Ectodermal cell (in vitro differentiated cells): ENCODE data around the gene ENKUR.
"Not testable (repeated sequence)": the region's sequence is repeated elsewhere in the genome, so short reads cannot be mapped to it uniquely, and the experiment has no call there.

Experiments used
- H3K27ac ChIP-seq: 2 replicates; pipeline ENCODE4 v1.7.0; 2013; ENCODE audit warnings: mild to moderate bottlenecking, low read depth, low read length; ENCODE audit not compliant: insufficient read depth, poor library complexity, severe bottlenecking
- H3K27me3 ChIP-seq: 2 replicates; pipeline ENCODE4 v1.7.0; 2013; ENCODE audit warnings: mild to moderate bottlenecking, low read length; ENCODE audit not compliant: insufficient read depth, control insufficient read depth, poor library complexity, severe bottlenecking
- H3K36me3 ChIP-seq: one replicate; pipeline ENCODE4 v1.7.0; 2013; ENCODE audit warnings: low read length; ENCODE audit not compliant: control insufficient read depth, insufficient read depth
- H3K4me1 ChIP-seq: one replicate; pipeline ENCODE4 v1.7.0; 2013; ENCODE audit warnings: low read length; ENCODE audit not compliant: control insufficient read depth, insufficient read depth
- H3K4me3 ChIP-seq: 2 replicates; pipeline ENCODE4 v1.7.0; 2013; ENCODE audit warnings: low read depth, low read length, control low read depth; ENCODE audit not compliant: insufficient read depth
- H3K9me3 ChIP-seq: 2 replicates; pipeline ENCODE4 v1.7.0; 2013; ENCODE audit warnings: mild to moderate bottlenecking, low read length, moderate library complexity; ENCODE audit not compliant: control insufficient read depth
- WGBS, 2 experiments: methylation state at CpG; one replicate each; pipeline ENCODE4 v1.1.7; 2013; ENCODE audit warnings: missing lambda C conversion rate in 2 of 2; 5-methylcytosine and 5-hydroxymethylcytosine counted together

The ENKUR gene

GRCh38 chr10:24965051-24965450 lies 50.9 kb downstream of the ENKUR start:
- H3K4me1 ChIP-seq: peaks cover 1% of the 10 kb centered on the region
- H3K9me3 ChIP-seq: no peaks in the 10 kb centered on the region
- WGBS, 2 experiments: 97 to 100% methylated on average over 3 of the region's 3 CpGs
- no peaks in the 10 kb centered on the region for H3K36me3 ChIP-seq
- H3K4me3 ChIP-seq: no peak overlapping the region
- H3K27me3 ChIP-seq: no peaks in the 10 kb centered on the region
- no peak overlapping the region for H3K27ac ChIP-seq

DNA sequence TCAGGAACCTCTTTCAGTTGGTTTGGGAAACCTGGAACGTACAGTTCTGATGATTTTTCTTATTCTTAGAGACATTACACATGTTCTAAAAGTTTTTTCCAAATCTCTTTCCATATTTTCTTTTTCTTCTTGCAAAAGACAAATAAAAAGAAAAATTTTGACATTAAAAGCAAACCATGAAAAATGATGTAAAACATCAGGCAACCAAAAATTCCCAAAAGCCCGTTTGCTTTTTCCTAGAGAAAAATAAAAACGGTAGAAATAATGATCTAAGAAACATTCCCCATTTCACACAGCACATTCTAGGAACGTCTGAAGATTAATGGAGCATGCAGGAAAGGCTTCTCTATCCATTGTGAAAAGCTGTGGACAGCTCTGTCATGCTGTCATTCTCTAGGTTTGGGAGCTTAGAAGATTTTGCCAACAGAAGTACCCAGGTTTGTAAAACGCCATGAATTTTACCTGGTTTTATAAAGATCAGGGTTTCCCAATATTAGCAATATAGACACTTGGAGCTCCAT lies 52.4 kb downstream of the ENKUR start:
- Histone ChIP-seq H3K27ac (no peak overlapping the region), H3K9me3 (no peaks in the 10 kb centered on the region), H3K36me3 (no peaks in the 10 kb centered on the region), H3K4me1 (peaks cover 8% of the 10 kb centered on the region), H3K4me3 (no peak overlapping the region), H3K27me3 (no peaks in the 10 kb centered on the region)
- WGBS, 2 experiments: 86 to 89% methylated on average over 5 of the region's 5 CpGs

- Histone ChIP-seq H3K4me1 (peaks cover 10% of the 10 kb centered on the region), H3K36me3 (no peaks in the 10 kb centered on the region), H3K9me3 (no peaks in the 10 kb centered on the region), H3K27me3 (no peaks in the 10 kb centered on the region), H3K4me3 (no peak overlapping the region), H3K27ac (no peak overlapping the region)
- WGBS, 2 experiments: 91 to 96% methylated on average over 2 of the region's 3 CpGs
Measured at GRCh38 chr10:24962995-24963394, 53.0 kb downstream of the ENKUR start.

DNA sequence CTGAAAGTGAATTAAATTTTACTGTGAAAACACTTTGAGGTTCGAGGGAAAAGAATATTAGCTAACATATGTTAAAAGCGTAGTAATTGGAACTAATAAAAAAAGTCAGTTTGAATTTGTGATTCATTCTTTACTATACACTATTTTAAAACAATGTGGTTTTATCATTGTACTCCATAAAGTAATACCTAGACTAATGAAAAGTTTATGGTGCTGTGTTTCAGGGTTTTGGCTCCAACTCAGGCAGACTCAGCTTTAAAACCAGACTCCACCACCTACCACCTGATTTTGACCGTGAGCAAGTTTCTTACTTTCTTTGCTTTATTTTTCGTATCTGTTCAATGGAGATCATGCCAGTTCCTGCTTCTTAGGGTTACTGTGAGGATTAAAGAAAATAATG lies 54.4 kb downstream of the ENKUR start:
- Histone ChIP-seq H3K4me3 (no peak overlapping the region), H3K27me3 (no peaks in the 10 kb centered on the region), H3K36me3 (no peaks in the 10 kb centered on the region), H3K4me1 (peaks cover 10% of the 10 kb centered on the region), H3K27ac (no peak overlapping the region), H3K9me3 (no peaks in the 10 kb centered on the region)
- WGBS, 2 experiments: 91 to 98% methylated on average over 3 of the region's 4 CpGs

DNA sequence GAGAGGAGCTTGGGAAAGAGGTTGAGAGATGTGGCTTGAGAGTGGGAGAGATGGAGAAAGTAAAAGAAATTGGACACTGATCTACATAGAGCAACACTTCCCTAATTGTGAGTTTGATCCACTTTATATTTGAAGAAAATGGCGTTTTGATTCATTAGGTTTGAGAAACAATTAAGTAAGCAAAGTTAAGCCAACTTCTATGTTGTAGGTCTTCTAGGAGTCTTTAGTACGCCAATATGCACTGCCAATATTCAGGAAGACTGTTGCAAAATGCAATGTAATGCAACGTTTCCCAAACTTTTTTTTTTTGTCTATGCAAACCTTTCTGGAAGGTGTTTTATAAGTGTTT lies 56.6 kb downstream of the ENKUR start:
- H3K27ac ChIP-seq: no peak overlapping the region
- H3K4me3 ChIP-seq: no peak overlapping the region
- no peaks in the 10 kb centered on the region for H3K36me3 ChIP-seq
- no peaks in the 10 kb centered on the region for H3K27me3 ChIP-seq
- 60 to 62% methylated on average over 3 of the region's 3 CpGs for WGBS, 2 experiments
- peaks cover 10% of the 10 kb centered on the region for H3K4me1 ChIP-seq
- no peaks in the 10 kb centered on the region for H3K9me3 ChIP-seq

GRCh38 chr10:24958721-24959381 lies 57.1 kb downstream of the ENKUR start:
- H3K27ac ChIP-seq: no peak overlapping the region
- H3K4me1 ChIP-seq: peaks cover 10% of the 10 kb centered on the region
- WGBS, 2 experiments: 86 to 91% methylated on average over 5 of the region's 5 CpGs
- H3K4me3 ChIP-seq: no peak overlapping the region
- H3K36me3 ChIP-seq: no peaks in the 10 kb centered on the region
- H3K9me3 ChIP-seq: no peaks in the 10 kb centered on the region
- no peaks in the 10 kb centered on the region for H3K27me3 ChIP-seq

- Histone ChIP-seq H3K36me3 (no peaks in the 10 kb centered on the region), H3K27ac (no peak overlapping the region)
- WGBS, 2 experiments: 91 to 92% methylated on average over 2 to 4 of the region's 4 CpGs
Measured at GRCh38 chr10:24958091-24958720, 57.8 kb downstream of the ENKUR start.

DNA sequence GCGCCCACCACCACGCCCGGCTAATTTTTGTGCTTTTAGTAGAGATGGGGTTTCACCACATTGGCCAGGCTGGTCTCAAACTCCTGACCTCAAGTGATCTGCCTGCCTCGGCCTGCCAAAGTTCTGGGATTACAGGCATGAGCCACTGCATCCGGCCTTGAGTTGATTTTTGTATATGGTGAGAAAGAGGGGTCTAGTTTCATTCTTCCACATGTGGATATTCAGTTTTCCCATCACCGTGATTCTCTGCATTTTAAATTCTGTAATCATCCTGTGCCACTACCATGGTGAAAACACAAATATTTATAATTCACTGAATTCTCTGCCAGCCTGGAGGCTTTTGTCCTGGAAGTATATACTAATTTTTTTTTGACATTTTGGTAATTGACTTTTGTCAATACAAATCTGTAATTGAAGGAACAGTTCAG lies 58.3 kb downstream of the ENKUR start:
- H3K27me3 ChIP-seq, H3K27ac ChIP-seq, H3K36me3 ChIP-seq, H3K9me3 ChIP-seq, H3K4me3 ChIP-seq: not testable (repeated sequence)
- peaks cover 16% of the 10 kb centered on the region for H3K4me1 ChIP-seq
- WGBS, 2 experiments: 91 to 97% methylated on average over 6 of the region's 6 CpGs

More at GRCh38 chr10:24958091-24958720, 57.8 kb downstream of the ENKUR start:
- H3K4me1 ChIP-seq: peaks cover 13% of the 10 kb centered on the region
- no peaks in the 10 kb centered on the region for H3K9me3 ChIP-seq
- H3K4me3 ChIP-seq: no peak overlapping the region
- no peaks in the 10 kb centered on the region for H3K27me3 ChIP-seq

GRCh38 chr10:24953675-24954074 lies 62.3 kb downstream of the ENKUR start:
- Histone ChIP-seq H3K4me1 (peaks cover 26% of the 10 kb centered on the region), H3K27ac (no peak overlapping the region), H3K4me3 (no peak overlapping the region), H3K36me3 (no peaks in the 10 kb centered on the region), H3K9me3 (no peaks in the 10 kb centered on the region), H3K27me3 (no peaks in the 10 kb centered on the region)
- WGBS, 2 experiments: 85 to 87% methylated on average over 11 of the region's 11 CpGs

DNA sequence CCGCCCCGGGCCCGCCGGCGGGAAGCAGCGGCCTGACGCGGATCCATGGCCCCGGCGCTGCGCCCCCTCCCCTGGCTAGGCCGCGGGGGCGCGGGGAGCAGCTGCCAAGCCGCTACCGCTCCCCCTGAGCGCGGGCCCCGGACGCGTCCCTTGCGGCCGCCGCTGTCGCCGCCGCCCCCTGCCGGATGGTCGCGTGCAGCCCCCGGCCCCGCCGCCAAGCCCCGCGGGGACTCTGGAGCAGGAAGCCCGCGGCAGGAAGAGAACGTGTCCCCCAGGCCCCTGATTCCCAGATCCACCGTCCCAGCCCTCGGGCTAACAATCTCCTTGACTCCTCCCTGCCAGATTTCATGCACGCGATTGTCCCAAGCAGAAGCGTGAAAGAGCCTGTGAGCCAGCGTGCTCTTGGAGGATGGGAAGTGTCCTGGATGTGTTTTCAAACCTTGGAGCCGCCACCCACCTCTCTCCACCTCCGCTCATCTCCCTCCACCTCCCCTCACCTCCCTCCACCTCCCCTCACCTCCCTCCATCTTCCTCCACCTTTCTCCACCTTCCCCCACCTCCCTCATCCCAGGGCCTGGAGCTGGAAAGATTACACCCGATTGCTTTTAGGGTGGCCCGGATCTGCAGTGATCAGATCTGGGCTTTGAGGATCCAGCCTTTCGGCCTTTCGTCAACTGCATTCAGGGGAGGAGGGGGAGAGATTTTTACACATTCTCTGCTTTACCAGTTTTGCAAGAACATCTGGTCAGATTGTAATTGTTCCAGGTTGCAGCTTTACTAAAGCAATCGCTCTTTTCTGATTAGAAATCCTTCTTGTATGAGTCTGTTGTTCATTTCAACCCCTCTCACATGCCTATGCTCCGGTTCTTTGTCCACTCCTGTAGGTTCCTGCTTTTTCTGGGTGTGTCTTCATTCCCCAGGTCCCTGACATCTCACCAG lies 63.0 kb downstream of the ENKUR start:
- peak overlapping the region; percentile 87 for H3K27ac ChIP-seq
- WGBS, 2 experiments: 5% methylated on average over 53 of the region's 53 CpGs
- H3K9me3 ChIP-seq: no peaks in the 10 kb centered on the region
- H3K36me3 ChIP-seq: no peaks in the 10 kb centered on the region
- no peaks in the 10 kb centered on the region for H3K27me3 ChIP-seq
- peaks cover 24% of the 10 kb centered on the region for H3K4me1 ChIP-seq
- H3K4me3 ChIP-seq: peak overlapping the region; percentile 45
